GM12878 (cell line): ENCODE data around the gene CD3E. TPM values are rescaled to one million over a fixed set of nuclear protein-coding genes. Genes with fewer than 3 reads are reported as not detected.
A peak's percentile ranks its signal among the peaks of the same experiment; 100 is the strongest.

Experiments
- ATAC-seq: fragments of 200-7000 bp; cut with Tn5 transposase; 3 replicates; pipeline ENCODE4 v1.9.1; 2020; ENCODE audit warnings: mild to moderate bottlenecking, moderate library complexity
- BruUV-seq: library from RNA; stranded (reverse); fragments of 400-500 nt; replicated peaks from 2 replicates; lab custom pipeline; 2021; lab: Mats Ljungman, UMichigan
- CTCF ChIA-PET: fragments of 300-600 bp; sonication (Branson Sonifier 250); formaldehyde crosslinking; extraction: SDS; loops from one replicate; lab custom pipeline; 2021; ENCODE audit warnings: inconsistent platforms; lab: Yijun Ruan, JAX
- POLR2A ChIA-PET: fragments of 350-600 bp; formaldehyde crosslinking; extraction: SDS; loops from one replicate; lab custom pipeline; 2021; ENCODE audit warnings: inconsistent platforms; lab: Charles Lee
- RAD21 ChIA-PET: fragments of 300-600 bp; sonication (Branson Sonifier 250); formaldehyde crosslinking; loops from one replicate; lab custom pipeline; 2023; ENCODE audit warnings: antibody characterized with exemption; ENCODE audit not compliant: unreplicated experiment; lab: Charles Lee
- SMC1A ChIA-PET: fragments of 300-600 bp; sonication (Branson Sonifier 250); formaldehyde crosslinking; loops from one replicate; lab custom pipeline; 2023; ENCODE audit not compliant: unreplicated experiment, uncharacterized antibody; lab: Charles Lee
- DNase-seq: peaks from one replicate; pipeline ENCODE4 v3.0.0-alpha.2; 2011; ENCODE audit warnings: low read depth, low spot score
- FAIRE-seq: peaks from 3 replicates; lab custom pipeline; 2011; peaks lifted over from hg19 to GRCh38; lab: Jason Lieb, UNC
- H2AFZ ChIP-seq: 2 replicates; pipeline ENCODE4 v1.6.0; 2011; ENCODE audit warnings: low read depth, low read length, control low read depth; ENCODE audit not compliant: control insufficient read depth
- H3K27ac ChIP-seq: 2 replicates; pipeline ENCODE4 v1.5.1; 2011; ENCODE audit warnings: control low read depth; ENCODE audit not compliant: control insufficient read depth, insufficient read depth
- H3K27me3 ChIP-seq, 2 experiments: replicated peaks in 1 of 2; 2 replicates each; pipeline versions ENCODE4 v1.6.0 to v1.6.1; 2011; ENCODE audit warnings: low read length in 1 of 2; ENCODE audit not compliant: control insufficient read depth in 2 of 2, insufficient read depth in 2 of 2
- H3K36me3 ChIP-seq, 2 experiments: 2 replicates each; pipeline ENCODE4 v1.5.1; 2011; ENCODE audit warnings: low read length in 1 of 2; ENCODE audit not compliant: control insufficient read depth in 2 of 2, insufficient read depth in 2 of 2
- H3K4me1 ChIP-seq: 2 replicates; pipeline ENCODE4 v1.6.1; 2011; ENCODE audit warnings: mild to moderate bottlenecking, low read length, moderate library complexity, mixed read lengths; ENCODE audit not compliant: control insufficient read depth, insufficient read depth
- H3K4me2 ChIP-seq: 2 replicates; pipeline ENCODE4 v1.6.0; 2011; ENCODE audit warnings: control low read depth; ENCODE audit not compliant: control insufficient read depth, insufficient read depth
- H3K4me3 ChIP-seq: fragments of 200-600 bp; sonication (generic); 2 replicates; pipeline ENCODE4 v1.5.1; 2016
- H3K79me2 ChIP-seq: 2 replicates; pipeline ENCODE4 v1.6.0; 2011; ENCODE audit warnings: low read length; ENCODE audit not compliant: control insufficient read depth, insufficient read depth
- H3K9ac ChIP-seq: 2 replicates; pipeline ENCODE4 v1.8.0; 2011; ENCODE audit warnings: low read length, control low read depth, mixed read lengths; ENCODE audit not compliant: control insufficient read depth, insufficient read depth
- H3K9me3 ChIP-seq: replicated peaks from 3 replicates; pipeline ENCODE4 v1.5.1; 2011; ENCODE audit warnings: mild to moderate bottlenecking, low read length; ENCODE audit not compliant: control insufficient read depth, insufficient read depth
- H4K20me1 ChIP-seq: 2 replicates; pipeline ENCODE4 v1.6.0; 2011; ENCODE audit not compliant: control insufficient read depth, insufficient read depth
- ASH2L ChIP-seq: fragments of 300-600, 200-600 bp; sonication (generic); IDR thresholded peaks from 2 replicates; pipeline ENCODE4 v1.6.1; 2017; ENCODE audit warnings: low read depth, mild to moderate bottlenecking, borderline replicate concordance
- ESRRA ChIP-seq: IDR thresholded peaks from 2 replicates; pipeline ENCODE4 v1.6.1; 2012; ENCODE audit warnings: mild to moderate bottlenecking, low read length, improper control_type of control experiment
- FOXK2 ChIP-seq: fragments of 450-650 bp; IDR thresholded peaks from 2 replicates; pipeline ENCODE4 v1.6.1; 2017; ENCODE audit warnings: mild to moderate bottlenecking, moderate library complexity
- HDGF ChIP-seq: fragments of 450-650 bp; IDR thresholded peaks from 2 replicates; pipeline ENCODE4 v1.6.1; 2016; ENCODE audit warnings: antibody characterized with exemption
- POU2F2 ChIP-seq: IDR thresholded peaks from 3 replicates; pipeline ENCODE4 v1.6.1; 2011; ENCODE audit warnings: low read depth, mild to moderate bottlenecking, low read length, borderline replicate concordance
- RUNX3 ChIP-seq: IDR thresholded peaks from 2 replicates; pipeline ENCODE4 v1.6.1; 2012; ENCODE audit warnings: low read length, inconsistent platforms
- SKIL ChIP-seq: fragments of 450-650 bp; IDR thresholded peaks from 2 replicates; pipeline ENCODE4 v1.6.1; 2017; ENCODE audit warnings: mild to moderate bottlenecking, low read depth, inconsistent platforms; ENCODE audit not compliant: poor library complexity, severe bottlenecking
- ZBED1 ChIP-seq: IDR thresholded peaks from 2 replicates; pipeline ENCODE4 v1.6.1; 2016; ENCODE audit warnings: borderline replicate concordance
- ZNF384 ChIP-seq: IDR thresholded peaks from 2 replicates; pipeline ENCODE4 v1.6.1; 2012; ENCODE audit warnings: low read depth, mild to moderate bottlenecking, low read length, improper control_type of control experiment, borderline replicate concordance
- WGBS: methylation state at CpG from one replicate; pipeline ENCODE4 v1.1.6; 2016; ENCODE audit warnings: low lambda C conversion rate; ENCODE audit not compliant: insufficient replicate concordance, insufficient coverage; ENCODE audit errors: missing lambda C conversion rate; 5-methylcytosine and 5-hydroxymethylcytosine counted together
- in situ Hi-C: fragments of 300-500 bp; cut with MboI; formaldehyde crosslinking; loops from 9 replicates; pipeline ENCODE4 v1.14.3; 2018; ENCODE audit warnings: mixed read lengths
- intact Hi-C: fragments of 100-400 bp; cut with micrococcal nuclease; formaldehyde crosslinking; loops from one replicate; pipeline ENCODE4 v1.14.2; 2022; ENCODE audit not compliant: unreplicated experiment
- polyA plus RNA-seq, 11 experiments: library from polyadenylated mRNA; depleted of rRNA in 4 of 11; unstranded in 6 of 11; stranded (reverse) in 5 of 11; fragments of >200 nt; fragmentation: Nextera tagmentation in 4 of 11; fragmentation: Illumina TruSeq in 1 of 11; extraction: Ambion mirVana in 4 of 11; extraction: Trizol in 1 of 11; gene quantifications; 1 replicate in 1 of 11; 2 replicates in 10 of 11; pipeline versions ENCODE4 v1.2.1 to v1.2.3, GENCODE V29; 2011 to 2016; ENCODE audit warnings: inconsistent platforms in 2 of 11, missing spikeins in 2 of 11, low read depth in 1 of 11
- total RNA-seq, 4 experiments: library from RNA; depleted of rRNA in 3 of 4; stranded (reverse); fragments of >200 nt in 3 of 4; fragmentation: Illumina TruSeq in 1 of 4; extraction: Trizol in 1 of 4; gene quantifications; 2 replicates each; pipeline versions ENCODE4 v1.2.1 to v1.2.3, GENCODE V29; 2013 to 2021

Gene CD3E
- total and polyA plus RNA-seq, 10 of the 15 experiments (the other 5 are each of a cell fraction or from before 2014, with no cell fraction given): 0.10 to 17.3 (median 3.8) TPM

GRCh38 chr11:118281284-118281683 lies 23.2 kb upstream of the CD3E start:
- DNase-seq: no peak
- WGBS: 0% methylated on average over 1 of the region's 1 CpG
- CTCF ChIA-PET: interaction anchor here (0.6 to 7.9 kb wide), 3 partner anchors 14 to 138 kb away, joined by 6 to 41 read pairs (median 14); no protein-coding TSS in a partner anchor
- Histone ChIP-seq H3K9me3 (no peaks in the 10 kb centered on the region), H2AFZ (peak overlapping the region; percentile 55), H3K4me2 (no peak overlapping the region), H4K20me1 (no peaks in the 10 kb centered on the region), H3K9ac (no peak overlapping the region), H3K27ac (no peak overlapping the region), H3K4me1 (peaks cover 13% of the 10 kb centered on the region; the same call in 1 of the 2 replicates), H3K27me3 (no peaks in the 10 kb centered on the region), H3K79me2 (no peaks in the 10 kb centered on the region), H3K36me3 (no peaks in the 10 kb centered on the region), H3K4me3 (no peak overlapping the region)
- RAD21 ChIA-PET: interaction anchor here (0.8 to 1.8 kb wide), 4 partner anchors 8 to 86 kb away, joined by 3 to 5 read pairs (median 4); no protein-coding TSS in a partner anchor
- no TSS peak for BruUV-seq
- FAIRE-seq: no peak
- ATAC-seq: peak; percentile 89
- no peak for TF ChIP-seq ZNF384
- no peak for TF ChIP-seq ASH2L
- TF ChIP-seq POU2F2: peak; percentile 47; the same call in 1 of the 3 replicates
- no peak for TF ChIP-seq SKIL
- TF ChIP-seq FOXK2: no peak
- no peak for TF ChIP-seq ZBED1
- TF ChIP-seq HDGF: no peak
- peak; percentile 43; the same call in 1 of the 2 replicates for TF ChIP-seq RUNX3
- no peak for TF ChIP-seq ESRRA
- POLR2A ChIA-PET: interaction anchor here (0.6 to 0.8 kb wide), 3 partner anchors 9 to 83 kb away, joined by 3 to 5 read pairs (median 4); no protein-coding TSS in a partner anchor
- intact Hi-C loops (no loop called here), in situ Hi-C loops (no loop called here)
- SMC1A ChIA-PET: interaction anchor here (0.6 to 7.2 kb wide), 10 partner anchors 9 to 83 kb away, joined by 3 to 56 read pairs (median 5); partner anchors contain the start of gene MPZL2
